ENCODE data around the gene ZC3H7B.

DNA sequence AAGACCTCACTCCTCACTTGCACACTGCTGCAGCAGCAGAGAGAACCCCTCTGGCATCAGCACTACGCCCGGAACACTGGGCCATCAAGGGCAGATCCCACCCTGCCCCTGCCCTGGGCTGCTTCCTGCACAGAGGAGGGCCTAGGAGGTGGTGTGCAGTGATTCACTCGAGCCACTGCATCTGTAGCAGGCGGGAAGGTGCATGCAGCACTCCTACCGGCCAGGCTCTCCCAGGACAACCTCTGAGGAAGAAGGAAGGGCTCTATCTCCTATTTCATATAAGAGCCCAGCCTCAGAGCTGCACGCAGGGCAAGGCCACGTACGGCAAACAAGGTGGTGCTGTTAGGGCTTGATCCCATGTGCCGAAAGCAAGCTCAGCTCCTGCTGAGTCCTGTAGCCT lies 29.5 kb upstream of the ZC3H7B start:
- TF ChIP-seq POLR2A (IDR thresholded peaks at IDR 0.05) (no peak), POLR2AphosphoS5 (IDR thresholded peaks at IDR 0.05; ENCODE audit: insufficient read depth in 1 of 2, low read depth in 1 of 2) (no peak)
- TF ChIP-seq, protein P1, sequence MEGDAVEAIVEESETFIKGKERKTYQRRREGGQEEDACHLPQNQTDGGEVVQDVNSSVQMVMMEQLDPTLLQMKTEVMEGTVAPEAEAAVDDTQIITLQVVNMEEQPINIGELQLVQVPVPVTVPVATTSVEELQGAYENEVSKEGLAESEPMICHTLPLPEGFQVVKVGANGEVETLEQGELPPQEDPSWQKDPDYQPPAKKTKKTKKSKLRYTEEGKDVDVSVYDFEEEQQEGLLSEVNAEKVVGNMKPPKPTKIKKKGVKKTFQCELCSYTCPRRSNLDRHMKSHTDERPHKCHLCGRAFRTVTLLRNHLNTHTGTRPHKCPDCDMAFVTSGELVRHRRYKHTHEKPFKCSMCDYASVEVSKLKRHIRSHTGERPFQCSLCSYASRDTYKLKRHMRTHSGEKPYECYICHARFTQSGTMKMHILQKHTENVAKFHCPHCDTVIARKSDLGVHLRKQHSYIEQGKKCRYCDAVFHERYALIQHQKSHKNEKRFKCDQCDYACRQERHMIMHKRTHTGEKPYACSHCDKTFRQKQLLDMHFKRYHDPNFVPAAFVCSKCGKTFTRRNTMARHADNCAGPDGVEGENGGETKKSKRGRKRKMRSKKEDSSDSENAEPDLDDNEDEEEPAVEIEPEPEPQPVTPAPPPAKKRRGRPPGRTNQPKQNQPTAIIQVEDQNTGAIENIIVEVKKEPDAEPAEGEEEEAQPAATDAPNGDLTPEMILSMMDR (IDR thresholded peaks at IDR 0.05) = no peak
